PC-3 (cell line): ENCODE measurements around the gene SLC35A5. TPM values are rescaled to one million over a fixed set of nuclear protein-coding genes. Genes with fewer than 3 reads are reported as not detected.

Experiments
- ATAC-seq: fragments of 200-7000 bp; cut with Tn5 transposase; 2 replicates; pipeline ENCODE4 v1.9.1; 2020; ENCODE audit warnings: mild to moderate bottlenecking, moderate library complexity
- BruUV-seq: library from RNA; stranded (reverse); fragments of 400-500 nt; replicated peaks from 2 replicates; lab custom pipeline; 2021; lab: Mats Ljungman, UMichigan
- CTCF ChIA-PET: fragments of 300-600 bp; sonication (Branson Sonifier 250); formaldehyde crosslinking; loops from one replicate; lab custom pipeline; 2022; ENCODE audit warnings: antibody characterized with exemption; lab: Charles Lee
- POLR2A ChIA-PET: fragments of 300-600 bp; sonication (Branson Sonifier 250); formaldehyde crosslinking; loops from one replicate; lab custom pipeline; 2022; ENCODE audit warnings: antibody characterized with exemption; ENCODE audit not compliant: unreplicated experiment; lab: Charles Lee
- DNase-seq: peaks from one replicate; pipeline ENCODE4 v3.0.0-alpha.2; 2015
- H2AFZ ChIP-seq: fragments of 300-600 bp; sonication (generic); 2 replicates; pipeline ENCODE4 v1.6.0; 2016; ENCODE audit warnings: antibody characterized with exemption, low read length
- H3F3A ChIP-seq: fragments of 300-600 bp; sonication (generic); one replicate; pipeline ENCODE4 v1.6.0; 2017; ENCODE audit warnings: antibody characterized with exemption, low read length, control low read depth, mild to moderate bottlenecking; ENCODE audit not compliant: unreplicated experiment
- H3K27ac ChIP-seq: fragments of 300-600 bp; sonication (generic); 2 replicates; pipeline ENCODE4 v1.5.1; 2016; ENCODE audit warnings: mild to moderate bottlenecking, low read length
- H3K27me3 ChIP-seq: fragments of 300-600 bp; sonication (generic); 2 replicates; pipeline ENCODE4 v1.6.1; 2016; ENCODE audit warnings: low read length, mixed read lengths
- H3K36me3 ChIP-seq: fragments of 300-600 bp; sonication (generic); 2 replicates; pipeline ENCODE4 v1.6.1; 2016; ENCODE audit warnings: low read depth, mixed run types, low read length, mixed read lengths
- H3K4me1 ChIP-seq: fragments of 300-600 bp; sonication (generic); 2 replicates; pipeline ENCODE4 v1.5.1; 2016; ENCODE audit warnings: low read length; ENCODE audit not compliant: insufficient read depth
- H3K4me2 ChIP-seq: fragments of 300-600 bp; sonication (generic); 2 replicates; pipeline ENCODE4 v1.6.0; 2016; ENCODE audit warnings: low read length
- H3K4me3 ChIP-seq: fragments of 300-600 bp; sonication (generic); 2 replicates; pipeline ENCODE4 v1.5.1; 2016; ENCODE audit warnings: mild to moderate bottlenecking, low read length, mixed read lengths
- H3K79me2 ChIP-seq: fragments of 300-600 bp; sonication (generic); 2 replicates; pipeline ENCODE4 v1.6.1; 2017; ENCODE audit warnings: low read length, mixed read lengths
- H3K9ac ChIP-seq: fragments of 300-600 bp; sonication (generic); 2 replicates; pipeline ENCODE4 v1.6.0; 2016; ENCODE audit warnings: mild to moderate bottlenecking, low read length
- H3K9me2 ChIP-seq: fragments of 300-600 bp; sonication (generic); replicated peaks from 2 replicates; pipeline ENCODE4 v1.6.1; 2016; ENCODE audit warnings: mixed run types, low read length, mixed read lengths
- H3K9me3 ChIP-seq: fragments of 300-600 bp; sonication (generic); 2 replicates; pipeline ENCODE4 v1.6.1; 2016; ENCODE audit warnings: low read length, mixed read lengths
- H4K20me1 ChIP-seq: fragments of 300-600 bp; sonication (generic); 2 replicates; pipeline ENCODE4 v1.6.1; 2016; ENCODE audit warnings: low read length, mixed read lengths
- EZH2 ChIP-seq: fragments of 300-600 bp; sonication (generic); IDR thresholded peaks from one replicate; pipeline ENCODE4 v1.6.1; 2017; ENCODE audit warnings: antibody characterized with exemption, mild to moderate bottlenecking, low read length; ENCODE audit not compliant: unreplicated experiment
- EZH2phosphoT487 ChIP-seq: fragments of 300-600 bp; sonication (generic); IDR thresholded peaks from 2 replicates; pipeline ENCODE4 v1.6.1; 2018; ENCODE audit warnings: mild to moderate bottlenecking, antibody characterized with exemption, low read length, borderline replicate concordance
- intact Hi-C: fragments of 100-400 bp; cut with micrococcal nuclease; formaldehyde crosslinking; loops from 2 replicates; pipeline ENCODE4 v1.9.0; 2023
- total RNA-seq: library from RNA; depleted of rRNA; stranded (reverse); fragments of >200 nt; gene quantifications from 2 replicates; pipeline ENCODE4 v1.2.3, GENCODE V29; 2014
- TF ChIP-seq, protein P1 (sequence below): fragments of 300-600 bp; sonication (generic); conservative IDR thresholded peaks from 2 replicates; pipeline ENCODE4 v1.5.1; 2017; ENCODE audit warnings: antibody characterized with exemption, low read depth, mild to moderate bottlenecking, low read length

Gene SLC35A5
- total RNA-seq, 1 experiment from 2014 or later: 17.7 TPM

DNA sequence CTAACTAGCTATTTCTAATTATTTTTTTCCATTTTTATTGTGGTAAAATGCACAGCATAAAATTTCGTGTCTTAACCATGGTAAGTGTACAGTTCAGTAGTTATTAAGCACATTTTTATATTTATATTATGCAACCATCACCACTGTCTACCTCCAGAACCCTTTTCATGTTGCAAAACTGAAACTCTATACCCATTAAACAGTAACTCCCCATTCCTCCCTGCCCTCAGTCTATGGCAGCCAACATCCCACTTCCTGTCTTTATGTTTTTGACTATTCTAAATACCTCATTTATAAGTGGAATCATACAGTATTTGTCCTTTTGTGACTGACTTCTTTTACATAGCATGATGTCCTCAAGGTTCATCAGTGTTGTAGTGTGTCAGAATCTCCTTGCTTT is 25.5 kb downstream of the SLC35A5 start:
- no peak for ATAC-seq
- H3K27ac ChIP-seq: no peak overlapping the region
- no peaks in the 10 kb centered on the region for H3K9me2 ChIP-seq
- H3K4me2 ChIP-seq: no peak overlapping the region
- POLR2A ChIA-PET: no interaction called here
- no peaks in the 10 kb centered on the region for H3K9me3 ChIP-seq
- no peaks in the 10 kb centered on the region for H3K79me2 ChIP-seq
- BruUV-seq: no TSS peak
- H3K27me3 ChIP-seq: no peaks in the 10 kb centered on the region
- no peak for TF ChIP-seq EZH2
- TF ChIP-seq, protein P1, sequence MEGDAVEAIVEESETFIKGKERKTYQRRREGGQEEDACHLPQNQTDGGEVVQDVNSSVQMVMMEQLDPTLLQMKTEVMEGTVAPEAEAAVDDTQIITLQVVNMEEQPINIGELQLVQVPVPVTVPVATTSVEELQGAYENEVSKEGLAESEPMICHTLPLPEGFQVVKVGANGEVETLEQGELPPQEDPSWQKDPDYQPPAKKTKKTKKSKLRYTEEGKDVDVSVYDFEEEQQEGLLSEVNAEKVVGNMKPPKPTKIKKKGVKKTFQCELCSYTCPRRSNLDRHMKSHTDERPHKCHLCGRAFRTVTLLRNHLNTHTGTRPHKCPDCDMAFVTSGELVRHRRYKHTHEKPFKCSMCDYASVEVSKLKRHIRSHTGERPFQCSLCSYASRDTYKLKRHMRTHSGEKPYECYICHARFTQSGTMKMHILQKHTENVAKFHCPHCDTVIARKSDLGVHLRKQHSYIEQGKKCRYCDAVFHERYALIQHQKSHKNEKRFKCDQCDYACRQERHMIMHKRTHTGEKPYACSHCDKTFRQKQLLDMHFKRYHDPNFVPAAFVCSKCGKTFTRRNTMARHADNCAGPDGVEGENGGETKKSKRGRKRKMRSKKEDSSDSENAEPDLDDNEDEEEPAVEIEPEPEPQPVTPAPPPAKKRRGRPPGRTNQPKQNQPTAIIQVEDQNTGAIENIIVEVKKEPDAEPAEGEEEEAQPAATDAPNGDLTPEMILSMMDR: no peak
- no peak for TF ChIP-seq EZH2phosphoT487
- no peak overlapping the region for H2AFZ ChIP-seq
- intact Hi-C loops: no loop called here
- H4K20me1 ChIP-seq: no peaks in the 10 kb centered on the region
- H3K4me1 ChIP-seq: no peaks in the 10 kb centered on the region
- H3F3A ChIP-seq: no peaks in the 10 kb centered on the region
- CTCF ChIA-PET: no interaction called here
- no peak overlapping the region for H3K4me3 ChIP-seq
- H3K9ac ChIP-seq: no peak overlapping the region
- no peaks in the 10 kb centered on the region for H3K36me3 ChIP-seq
- DNase-seq: no peak

GRCh38 chr3:112593258-112593657 is 31.4 kb downstream of the SLC35A5 start:
- TF ChIP-seq EZH2 (no peak), EZH2phosphoT487 (no peak)
- TF ChIP-seq, protein P1: no peak
- BruUV-seq: no TSS peak
- Histone ChIP-seq H3K4me1 (no peaks in the 10 kb centered on the region), H3K4me2 (no peak overlapping the region), H3K9me3 (no peaks in the 10 kb centered on the region), H4K20me1 (no peaks in the 10 kb centered on the region), H3F3A (no peaks in the 10 kb centered on the region), H3K79me2 (no peaks in the 10 kb centered on the region), H3K9me2 (no peaks in the 10 kb centered on the region), H3K4me3 (no peak overlapping the region), H2AFZ (no peak overlapping the region), H3K27ac (no peak overlapping the region), H3K9ac (no peak overlapping the region), H3K27me3 (no peaks in the 10 kb centered on the region), H3K36me3 (no peaks in the 10 kb centered on the region)
- ChIA-PET POLR2A (interaction anchor here (0.7 kb wide), 1 partner anchor 70 kb away, joined by 3 read pairs; no protein-coding TSS in a partner anchor), CTCF (no interaction called here)
- no peak for DNase-seq
- ATAC-seq: no peak
- intact Hi-C loops: no loop called here

DNA sequence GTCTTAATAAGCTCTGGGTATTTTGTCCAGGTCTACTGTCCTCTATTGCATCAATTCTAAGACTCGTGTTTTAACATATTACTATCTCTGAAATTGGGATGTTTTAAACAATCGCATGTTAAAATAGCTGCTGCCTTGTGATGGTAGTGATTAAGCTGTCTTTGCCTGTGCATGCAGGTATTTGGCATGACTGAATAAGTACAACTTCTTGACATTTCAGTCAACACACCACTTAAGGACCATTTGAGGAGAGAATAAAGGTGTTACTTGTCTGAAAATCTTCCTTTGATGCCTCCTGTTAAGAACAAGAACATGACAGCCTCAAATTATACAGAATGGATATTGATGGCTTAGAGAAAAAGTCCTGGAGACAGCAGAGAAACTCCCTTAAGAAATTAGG is 33.0 kb downstream of the SLC35A5 start:
- no peak overlapping the region for H3K9ac ChIP-seq
- no peaks in the 10 kb centered on the region for H4K20me1 ChIP-seq
- no peaks in the 10 kb centered on the region for H3K27me3 ChIP-seq
- DNase-seq: no peak
- H3K9me2 ChIP-seq: no peaks in the 10 kb centered on the region
- H3K4me2 ChIP-seq: no peak overlapping the region
- no peak for ATAC-seq
- ChIA-PET POLR2A (no interaction called here), CTCF (no interaction called here)
- no peaks in the 10 kb centered on the region for H3K36me3 ChIP-seq
- no peaks in the 10 kb centered on the region for H3F3A ChIP-seq
- intact Hi-C loops: no loop called here
- no TSS peak for BruUV-seq
- TF ChIP-seq EZH2phosphoT487: no peak
- no peak for TF ChIP-seq EZH2
- TF ChIP-seq, protein P1: no peak
- H2AFZ ChIP-seq: no peak overlapping the region
- H3K4me3 ChIP-seq: no peak overlapping the region
- no peaks in the 10 kb centered on the region for H3K9me3 ChIP-seq
- no peaks in the 10 kb centered on the region for H3K79me2 ChIP-seq
- H3K27ac ChIP-seq: no peak overlapping the region
- H3K4me1 ChIP-seq: no peaks in the 10 kb centered on the region
